ENCODE measurements around the gene CYP2B6.

CYP2B6 gene

DNA sequence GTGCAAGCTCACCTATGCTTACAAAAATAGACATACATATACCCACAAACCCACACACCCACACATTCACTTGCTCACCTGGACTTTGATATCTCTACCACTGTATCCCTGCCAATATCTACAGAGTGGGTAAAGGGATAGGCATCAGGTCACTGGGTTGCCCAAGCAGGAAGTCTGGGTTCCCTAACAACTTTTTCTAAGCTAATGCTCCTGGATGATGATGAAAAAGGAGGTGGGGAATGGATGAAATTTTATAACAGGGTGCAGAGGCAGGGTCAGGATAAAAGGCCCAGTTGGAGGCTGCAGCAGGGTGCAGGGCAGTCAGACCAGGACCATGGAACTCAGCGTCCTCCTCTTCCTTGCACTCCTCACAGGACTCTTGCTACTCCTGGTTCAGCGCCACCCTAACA, at the start of gene CYP2B6:
TSS of gene CYP2B6 (plus strand) at position 311 of the 410 bp plus-strand sequence. CDS start at position 335, 24 bp downstream.
- TF ChIP-seq, protein P1, sequence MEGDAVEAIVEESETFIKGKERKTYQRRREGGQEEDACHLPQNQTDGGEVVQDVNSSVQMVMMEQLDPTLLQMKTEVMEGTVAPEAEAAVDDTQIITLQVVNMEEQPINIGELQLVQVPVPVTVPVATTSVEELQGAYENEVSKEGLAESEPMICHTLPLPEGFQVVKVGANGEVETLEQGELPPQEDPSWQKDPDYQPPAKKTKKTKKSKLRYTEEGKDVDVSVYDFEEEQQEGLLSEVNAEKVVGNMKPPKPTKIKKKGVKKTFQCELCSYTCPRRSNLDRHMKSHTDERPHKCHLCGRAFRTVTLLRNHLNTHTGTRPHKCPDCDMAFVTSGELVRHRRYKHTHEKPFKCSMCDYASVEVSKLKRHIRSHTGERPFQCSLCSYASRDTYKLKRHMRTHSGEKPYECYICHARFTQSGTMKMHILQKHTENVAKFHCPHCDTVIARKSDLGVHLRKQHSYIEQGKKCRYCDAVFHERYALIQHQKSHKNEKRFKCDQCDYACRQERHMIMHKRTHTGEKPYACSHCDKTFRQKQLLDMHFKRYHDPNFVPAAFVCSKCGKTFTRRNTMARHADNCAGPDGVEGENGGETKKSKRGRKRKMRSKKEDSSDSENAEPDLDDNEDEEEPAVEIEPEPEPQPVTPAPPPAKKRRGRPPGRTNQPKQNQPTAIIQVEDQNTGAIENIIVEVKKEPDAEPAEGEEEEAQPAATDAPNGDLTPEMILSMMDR (IDR thresholded peaks at IDR 0.05; ENCODE audit: low read depth, low read length, missing control alignments), result no peak
- H3K4me3 ChIP-seq (ENCODE audit: low read depth, low read length), result no peak within 1 kb of the TSS
- no peak for DNase-seq (ENCODE audit: low read depth)

DNA sequence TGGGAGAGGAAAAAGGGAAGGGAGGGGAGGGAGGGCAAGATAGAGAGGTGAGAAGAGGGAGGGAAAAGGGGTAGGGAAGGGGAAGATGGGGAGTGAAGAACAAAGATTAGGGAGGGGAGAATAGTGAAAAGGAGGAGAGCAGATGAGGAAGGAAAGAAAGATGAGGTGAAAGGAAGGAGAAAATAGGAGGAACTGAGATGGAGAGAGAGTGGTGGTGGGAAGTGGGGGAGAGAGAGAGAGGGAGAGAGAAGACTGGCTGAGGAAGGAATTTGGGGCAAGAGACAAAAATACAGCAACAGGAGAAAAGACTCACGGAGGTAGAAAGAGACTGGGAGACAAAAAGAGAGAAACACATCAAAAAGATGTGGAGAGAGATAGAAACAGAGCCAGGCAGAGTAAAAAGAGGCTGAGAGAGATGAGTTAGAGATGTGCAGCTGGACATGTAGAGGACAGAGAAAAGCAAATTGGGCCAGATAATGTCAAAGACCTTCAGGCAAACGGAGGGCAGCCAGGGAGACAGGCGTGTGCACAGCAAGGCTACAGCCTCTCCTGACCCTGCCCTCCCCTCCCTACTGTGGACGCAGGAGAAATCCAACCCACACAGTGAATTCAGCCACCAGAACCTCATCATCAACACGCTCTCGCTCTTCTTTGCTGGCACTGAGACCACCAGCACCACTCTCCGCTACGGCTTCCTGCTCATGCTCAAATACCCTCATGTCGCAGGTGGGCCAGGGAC, 49.4 kb upstream of the CYP2B6 start:
- TF ChIP-seq, protein P1 (IDR thresholded peaks at IDR 0.05; ENCODE audit: low read depth, low read length, missing control alignments), result no peak
- H3K4me3 ChIP-seq (ENCODE audit: low read depth, low read length), result no peak overlapping the region
- no peak for DNase-seq (ENCODE audit: low read depth)

DNA sequence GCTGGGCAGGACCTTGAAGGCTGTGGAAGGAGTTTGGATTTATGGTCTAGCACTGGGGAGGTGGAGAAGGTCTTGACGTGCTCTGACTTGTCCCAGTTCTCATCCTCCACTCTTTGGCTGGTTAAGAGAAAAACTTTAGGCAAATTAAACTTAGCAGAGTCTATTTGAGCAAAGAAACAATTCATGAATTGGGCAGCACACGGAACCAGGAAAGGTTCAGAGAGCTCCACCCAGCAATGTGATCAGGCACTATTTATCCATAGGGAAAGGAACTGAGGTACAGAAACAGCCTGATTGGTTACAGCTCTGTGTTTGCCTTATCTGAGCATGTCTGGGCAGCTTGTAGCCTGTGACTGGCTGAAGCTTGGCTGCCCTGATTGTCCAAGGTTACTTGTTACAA, 45.4 kb upstream of the CYP2B6 start:
- TF ChIP-seq, protein P1 (IDR thresholded peaks at IDR 0.05; ENCODE audit: low read depth, low read length, missing control alignments), result no peak
- H3K4me3 ChIP-seq (ENCODE audit: low read depth, low read length), result no peak overlapping the region
- no peak for DNase-seq (ENCODE audit: low read depth)

DNA sequence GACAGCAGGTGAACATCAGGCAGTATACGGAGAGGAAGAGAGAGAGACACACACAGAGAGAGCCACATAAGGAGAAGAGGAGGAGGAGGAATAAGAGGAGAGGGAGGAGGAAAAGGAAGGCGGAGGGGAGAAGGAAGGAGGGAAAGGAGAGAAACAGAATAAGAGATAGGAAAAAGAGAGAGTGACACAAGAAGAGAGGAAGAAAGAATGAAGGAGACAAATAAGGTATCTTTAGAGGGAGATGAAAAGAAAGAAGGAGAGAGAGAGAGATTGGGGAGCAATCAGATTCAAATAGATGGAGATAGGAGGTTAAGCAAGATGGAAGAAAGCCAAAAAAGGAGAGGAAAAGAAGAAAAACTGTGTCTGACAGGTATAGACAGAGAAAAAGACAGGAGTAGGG, 44.0 kb upstream of the CYP2B6 start:
- no peak overlapping the region for H3K4me3 ChIP-seq (ENCODE audit: low read depth, low read length)
- TF ChIP-seq, protein P1 (IDR thresholded peaks at IDR 0.05; ENCODE audit: low read depth, low read length, missing control alignments), result no peak
- DNase-seq (ENCODE audit: low read depth), result no peak

DNA sequence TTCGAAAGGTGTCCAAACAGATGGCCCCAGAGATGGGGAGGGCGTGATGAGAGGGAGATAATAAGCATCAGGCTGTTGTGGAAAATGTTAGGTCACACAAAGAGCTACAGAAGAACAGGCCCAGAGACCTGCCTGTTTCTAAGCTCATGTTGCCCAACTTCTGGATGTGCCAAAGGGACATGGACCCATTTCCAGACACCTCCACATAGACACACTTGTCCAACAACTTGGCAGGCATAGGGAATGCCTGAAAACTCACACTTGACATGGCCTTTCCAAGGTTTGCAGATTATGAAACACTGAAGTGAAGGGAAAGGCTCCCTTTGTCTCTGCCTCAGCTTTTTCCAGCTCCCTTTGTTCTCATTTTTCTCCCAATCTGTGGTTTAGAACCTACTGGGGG, 43.5 kb upstream of the CYP2B6 start:
- DNase-seq (ENCODE audit: low read depth), result no peak
- TF ChIP-seq, protein P1 (IDR thresholded peaks at IDR 0.05; ENCODE audit: low read depth, low read length, missing control alignments), result no peak
- no peak overlapping the region for H3K4me3 ChIP-seq (ENCODE audit: low read depth, low read length)

DNA sequence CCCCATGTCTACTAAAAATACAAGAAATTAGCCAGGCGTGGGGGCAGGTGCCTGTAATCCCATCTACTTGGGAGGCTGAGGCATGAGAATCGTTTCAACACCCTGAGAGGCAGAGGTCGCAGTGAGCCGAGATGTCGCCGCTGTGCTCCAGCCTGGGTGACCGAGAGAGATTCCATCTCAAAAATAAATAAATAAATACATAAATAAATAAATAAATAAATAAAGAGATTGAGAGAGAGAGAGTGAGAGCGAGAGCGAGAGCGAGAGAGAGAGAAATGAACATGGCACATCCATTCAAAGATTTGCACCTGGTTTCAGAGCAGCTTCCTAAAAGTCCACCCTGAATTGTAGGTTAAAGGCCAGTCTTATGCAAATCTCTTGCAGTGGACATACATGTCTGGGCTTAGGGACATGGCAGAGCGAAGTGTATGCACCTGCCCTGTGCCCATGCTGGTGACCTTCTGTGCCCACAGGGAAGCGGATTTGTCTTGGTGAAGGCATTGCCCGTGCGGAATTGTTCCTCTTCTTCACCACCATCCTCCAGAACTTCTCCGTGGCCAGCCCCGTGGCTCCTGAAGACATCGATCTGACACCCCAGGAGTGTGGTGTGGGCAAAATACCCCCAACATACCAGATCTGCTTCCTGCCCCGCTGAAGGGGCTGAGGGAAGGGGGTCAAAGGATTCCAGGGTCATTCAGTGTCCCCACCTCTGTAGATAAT, 42.3 kb upstream of the CYP2B6 start:
- DNase-seq (ENCODE audit: low read depth), result no peak
- no peak overlapping the region for H3K4me3 ChIP-seq (ENCODE audit: low read depth, low read length)
- TF ChIP-seq, protein P1 (IDR thresholded peaks at IDR 0.05; ENCODE audit: low read depth, low read length, missing control alignments), result no peak

All from GM12864 (cell line).